AG09319 (cell line): ENCODE results near the gene IDNK.

Experiments
- DNase-seq: peaks from one replicate; pipeline ENCODE4 v3.0.0-alpha.2; 2010; ENCODE audit warnings: low read depth; ENCODE audit errors: extremely low read depth
- TF ChIP-seq, protein P1 (sequence below): IDR thresholded peaks from 2 replicates; pipeline ENCODE4 v1.5.1; 2011; ENCODE audit warnings: low read depth, mild to moderate bottlenecking, inconsistent platforms, low read length, moderate library complexity

IDNK gene

DNA sequence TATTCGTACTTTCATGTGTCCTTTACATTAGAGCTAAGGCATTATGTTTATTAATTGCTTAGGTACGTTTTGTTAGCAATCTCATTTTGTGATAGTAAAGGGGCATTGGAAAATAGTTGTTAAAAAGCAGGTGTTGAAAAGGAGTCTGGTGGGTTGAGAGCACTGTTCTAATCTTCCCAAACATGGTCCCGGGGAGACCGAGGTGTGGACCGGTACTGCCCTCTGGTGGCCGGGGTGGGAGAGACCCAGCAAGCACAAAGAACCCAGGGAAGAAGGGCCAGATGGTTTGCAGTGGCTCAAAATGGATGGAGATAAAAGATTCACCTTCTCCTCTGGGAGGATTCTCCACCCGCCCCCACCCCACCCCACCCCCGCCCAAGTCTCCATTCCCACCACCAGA, 26.1 kb downstream of the IDNK start:
- TF ChIP-seq, protein P1, sequence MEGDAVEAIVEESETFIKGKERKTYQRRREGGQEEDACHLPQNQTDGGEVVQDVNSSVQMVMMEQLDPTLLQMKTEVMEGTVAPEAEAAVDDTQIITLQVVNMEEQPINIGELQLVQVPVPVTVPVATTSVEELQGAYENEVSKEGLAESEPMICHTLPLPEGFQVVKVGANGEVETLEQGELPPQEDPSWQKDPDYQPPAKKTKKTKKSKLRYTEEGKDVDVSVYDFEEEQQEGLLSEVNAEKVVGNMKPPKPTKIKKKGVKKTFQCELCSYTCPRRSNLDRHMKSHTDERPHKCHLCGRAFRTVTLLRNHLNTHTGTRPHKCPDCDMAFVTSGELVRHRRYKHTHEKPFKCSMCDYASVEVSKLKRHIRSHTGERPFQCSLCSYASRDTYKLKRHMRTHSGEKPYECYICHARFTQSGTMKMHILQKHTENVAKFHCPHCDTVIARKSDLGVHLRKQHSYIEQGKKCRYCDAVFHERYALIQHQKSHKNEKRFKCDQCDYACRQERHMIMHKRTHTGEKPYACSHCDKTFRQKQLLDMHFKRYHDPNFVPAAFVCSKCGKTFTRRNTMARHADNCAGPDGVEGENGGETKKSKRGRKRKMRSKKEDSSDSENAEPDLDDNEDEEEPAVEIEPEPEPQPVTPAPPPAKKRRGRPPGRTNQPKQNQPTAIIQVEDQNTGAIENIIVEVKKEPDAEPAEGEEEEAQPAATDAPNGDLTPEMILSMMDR = peak; percentile 77
- peak; percentile 7 for DNase-seq

DNA sequence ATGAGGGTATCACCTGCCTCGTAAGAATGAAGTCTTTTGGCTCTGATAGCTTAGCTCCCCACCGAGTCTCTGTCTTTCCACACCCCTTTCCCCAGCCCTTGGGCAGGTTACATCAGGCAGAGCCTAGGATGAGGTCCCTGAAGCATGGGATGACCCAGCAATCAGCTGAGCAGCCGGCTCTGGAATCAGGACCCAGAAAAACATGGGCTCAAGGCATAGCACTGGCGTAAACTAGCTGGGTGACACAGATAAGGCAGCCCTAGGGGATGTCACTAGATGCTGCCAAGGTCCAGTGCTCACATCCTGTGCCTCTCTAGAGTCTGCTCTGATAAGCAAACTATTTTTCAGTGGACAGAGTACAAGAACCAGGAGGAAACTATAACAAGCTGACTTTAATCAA, 26.6 kb downstream of the IDNK start:
- no peak for DNase-seq
- TF ChIP-seq, protein P1 = no peak

DNA sequence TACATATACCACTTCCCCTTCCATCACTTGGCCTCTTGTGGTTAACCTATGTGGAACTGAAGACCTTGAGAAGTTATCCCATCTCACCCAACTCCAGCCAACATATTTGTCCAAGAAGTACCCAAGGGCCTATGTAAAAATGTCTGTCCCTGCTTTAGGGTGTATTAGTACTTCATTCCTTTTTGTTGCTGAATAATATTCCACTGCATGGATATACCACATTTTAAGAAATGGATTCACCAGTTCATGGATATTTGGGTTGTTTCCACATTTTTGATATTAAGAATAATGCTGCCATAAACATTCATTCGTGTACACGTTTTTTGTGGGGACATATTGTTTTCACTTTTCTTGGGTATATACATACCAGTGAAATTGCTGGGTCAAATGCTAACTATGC, 28.6 kb downstream of the IDNK start:
- no peak for DNase-seq
- TF ChIP-seq, protein P1 = no peak

DNA sequence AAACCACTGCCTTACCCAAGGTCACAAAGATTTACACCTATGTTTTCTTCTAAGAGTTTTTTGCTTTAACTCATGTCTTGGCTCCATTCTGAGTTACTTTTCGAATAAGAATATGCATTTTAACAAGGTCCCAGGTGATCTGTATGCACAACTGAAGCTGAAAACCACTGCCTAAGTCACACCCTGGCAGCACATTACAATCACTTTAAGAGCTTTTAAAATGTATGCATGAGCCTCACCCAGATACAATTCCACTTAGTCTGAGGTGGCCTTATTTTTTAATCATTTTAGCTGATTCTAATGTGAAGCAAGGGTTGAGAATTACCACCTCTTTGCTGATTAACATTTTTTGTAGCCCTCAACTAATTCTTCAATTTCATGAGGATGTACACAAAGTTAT, 29.5 kb downstream of the IDNK start:
- TF ChIP-seq, protein P1 = no peak
- no peak for DNase-seq

DNA sequence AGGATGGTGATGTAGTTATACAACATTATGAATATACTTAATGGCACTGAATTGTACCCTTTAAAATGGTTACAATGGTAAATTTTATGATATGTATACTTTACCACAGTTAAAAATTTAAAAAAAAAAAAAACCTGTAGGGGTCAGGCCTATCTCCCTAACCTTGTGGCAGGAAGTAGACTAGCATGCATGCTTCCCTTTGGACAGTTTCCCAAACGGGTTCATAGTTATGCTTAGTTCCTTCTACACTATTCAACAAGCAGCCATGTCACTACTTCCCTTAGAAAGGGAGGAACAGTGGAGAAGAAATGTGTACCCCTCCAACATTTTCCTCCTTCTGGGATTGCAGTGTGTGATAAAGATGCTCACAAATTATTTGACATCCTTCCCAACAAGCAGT, 32.5 kb downstream of the IDNK start:
- TF ChIP-seq, protein P1 = no peak
- no peak for DNase-seq

DNA sequence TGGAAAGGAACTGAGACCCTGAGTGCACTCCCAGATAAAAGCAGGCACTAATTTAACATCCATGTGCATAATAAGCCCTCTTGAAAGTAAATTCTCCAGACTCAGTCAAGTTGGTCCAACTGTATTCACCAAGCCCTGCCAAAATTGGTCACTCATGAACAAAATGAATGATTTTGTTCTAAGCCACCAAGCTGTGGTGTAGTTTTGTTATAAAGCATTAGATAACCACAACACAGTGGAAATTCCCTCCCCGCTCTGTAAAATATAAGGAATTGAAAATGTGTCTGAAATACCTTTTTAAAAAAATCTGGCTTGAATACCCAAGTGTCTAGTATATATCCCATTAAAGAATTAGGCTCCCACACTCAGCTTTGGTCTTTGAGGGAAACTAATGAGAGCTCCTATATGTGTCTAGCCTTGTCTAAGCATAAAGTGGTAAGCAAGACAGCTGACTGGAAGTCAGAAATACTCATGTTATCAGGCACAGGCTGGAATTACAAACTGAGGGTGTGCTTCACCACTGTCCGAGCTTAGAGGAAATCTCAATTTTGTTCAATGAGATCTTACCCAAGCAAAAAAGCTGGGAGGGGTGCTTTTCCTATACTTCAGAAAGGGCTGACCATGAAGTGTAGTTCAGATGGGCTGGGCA, 33.2 kb downstream of the IDNK start:
- TF ChIP-seq, protein P1 = no peak

DNA sequence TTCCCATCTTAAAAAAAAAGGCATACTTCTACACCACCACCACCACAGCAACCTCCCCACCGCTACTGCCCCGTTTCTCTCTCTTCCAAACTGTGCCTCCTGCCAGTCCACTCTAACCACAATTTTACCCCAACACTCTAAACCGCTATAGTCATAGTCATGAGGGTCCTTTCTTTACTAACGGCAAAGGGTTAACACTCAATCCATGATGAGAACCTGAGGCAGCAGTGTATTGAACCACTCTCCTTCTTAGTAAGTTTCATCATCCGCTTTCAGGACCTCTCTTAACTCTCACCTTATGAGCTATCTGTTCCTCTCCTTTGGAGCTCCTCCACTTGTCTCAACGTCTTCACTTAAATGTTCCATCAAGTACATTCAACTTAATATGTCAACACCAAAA, 34.0 kb downstream of the IDNK start:
- TF ChIP-seq, protein P1 = no peak
- DNase-seq = no peak

More for the DNA sequence above, 33.2 kb downstream of the IDNK start:
- no peak for DNase-seq
